ENCODE measurements around the gene MUC12.

DNA sequence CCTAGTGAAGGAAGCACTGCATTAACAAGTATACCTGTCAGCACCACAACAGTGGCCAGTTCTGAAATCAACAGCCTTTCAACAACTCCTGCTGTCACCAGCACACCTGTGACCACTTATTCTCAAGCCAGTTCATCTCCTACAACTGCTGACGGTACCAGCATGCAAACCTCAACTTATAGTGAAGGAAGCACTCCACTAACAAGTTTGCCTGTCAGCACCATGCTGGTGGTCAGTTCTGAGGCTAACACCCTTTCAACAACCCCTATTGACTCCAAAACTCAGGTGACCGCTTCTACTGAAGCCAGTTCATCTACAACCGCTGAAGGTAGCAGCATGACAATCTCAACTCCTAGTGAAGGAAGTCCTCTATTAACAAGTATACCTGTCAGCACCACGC lies 66.6 kb downstream of the MUC12 start:
- TF ChIP-seq GATA2 (IDR thresholded peaks at IDR 0.05; ENCODE audit: insufficient read depth, insufficient read length, low read depth, low read length) (no peak), POLR2A (IDR thresholded peaks at IDR 0.05; ENCODE audit: low read depth, low read length) (no peak), EZH2 (IDR thresholded peaks at IDR 0.05; ENCODE audit: borderline replicate concordance, low read depth, low read length, severe bottlenecking) (no peak), POLR2AphosphoS5 (IDR thresholded peaks at IDR 0.05; ENCODE audit: insufficient read depth, low read depth, low read length) (no peak), MYC (IDR thresholded peaks at IDR 0.05; ENCODE audit: low read depth, low read length) (no peak), JUN (IDR thresholded peaks at IDR 0.05; ENCODE audit: borderline replicate concordance, insufficient read depth, insufficient read length, low read depth) (no peak), FOS (IDR thresholded peaks at IDR 0.05; ENCODE audit: borderline replicate concordance, insufficient read depth, low read length) (no peak)
- TF ChIP-seq, protein P1, sequence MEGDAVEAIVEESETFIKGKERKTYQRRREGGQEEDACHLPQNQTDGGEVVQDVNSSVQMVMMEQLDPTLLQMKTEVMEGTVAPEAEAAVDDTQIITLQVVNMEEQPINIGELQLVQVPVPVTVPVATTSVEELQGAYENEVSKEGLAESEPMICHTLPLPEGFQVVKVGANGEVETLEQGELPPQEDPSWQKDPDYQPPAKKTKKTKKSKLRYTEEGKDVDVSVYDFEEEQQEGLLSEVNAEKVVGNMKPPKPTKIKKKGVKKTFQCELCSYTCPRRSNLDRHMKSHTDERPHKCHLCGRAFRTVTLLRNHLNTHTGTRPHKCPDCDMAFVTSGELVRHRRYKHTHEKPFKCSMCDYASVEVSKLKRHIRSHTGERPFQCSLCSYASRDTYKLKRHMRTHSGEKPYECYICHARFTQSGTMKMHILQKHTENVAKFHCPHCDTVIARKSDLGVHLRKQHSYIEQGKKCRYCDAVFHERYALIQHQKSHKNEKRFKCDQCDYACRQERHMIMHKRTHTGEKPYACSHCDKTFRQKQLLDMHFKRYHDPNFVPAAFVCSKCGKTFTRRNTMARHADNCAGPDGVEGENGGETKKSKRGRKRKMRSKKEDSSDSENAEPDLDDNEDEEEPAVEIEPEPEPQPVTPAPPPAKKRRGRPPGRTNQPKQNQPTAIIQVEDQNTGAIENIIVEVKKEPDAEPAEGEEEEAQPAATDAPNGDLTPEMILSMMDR (IDR thresholded peaks at IDR 0.05; ENCODE audit: extremely low read depth in 1 of 2, insufficient read depth in 1 of 2, low read depth in 1 of 2, low read length in 2 of 2): no peak
- TF ChIP-seq, protein P2, sequence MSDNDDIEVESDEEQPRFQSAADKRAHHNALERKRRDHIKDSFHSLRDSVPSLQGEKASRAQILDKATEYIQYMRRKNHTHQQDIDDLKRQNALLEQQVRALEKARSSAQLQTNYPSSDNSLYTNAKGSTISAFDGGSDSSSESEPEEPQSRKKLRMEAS (IDR thresholded peaks at IDR 0.05; ENCODE audit: insufficient read depth, insufficient read length): no peak

Data from endothelial cell of umbilical vein (primary cell).